C4-2B (cell line): ENCODE measurements around the gene RBM8A.

Source experiments
- H3K27ac ChIP-seq: fragments of 450-650 bp; 2 replicates; pipeline ENCODE4 v1.5.1; 2017
- CTCF ChIP-seq: fragments of 450-650 bp; conservative IDR thresholded peaks from 2 replicates; pipeline ENCODE4 v1.5.1; 2017; ENCODE audit warnings: mild to moderate bottlenecking
- ZFX ChIP-seq: fragments of 450-650 bp; IDR thresholded peaks from 2 replicates; pipeline ENCODE4 v1.6.1; 2017

Gene RBM8A

GRCh38 chr1:145964328-145965118 is 37.2 kb upstream of the RBM8A start, which contains the start of the genes ANKRD34A and POLR3GL:
Gene ANKRD34A, minus strand, starts transcription at chr1:145964575. Its CDS starts 2,816 bp downstream, at chr1:145961759.
Gene POLR3GL, plus strand, starts transcription at chr1:145964690. Its CDS starts 10,176 bp downstream, at chr1:145974866.
- peak within 1 kb of the TSS; percentile 64 for H3K27ac ChIP-seq
- TF ChIP-seq ZFX (no peak), CTCF (no peak)

GRCh38 chr1:145963265-145964019 is 36.2 kb upstream of the RBM8A start:
- no peak for TF ChIP-seq CTCF
- no peak for TF ChIP-seq ZFX
- H3K27ac ChIP-seq: peak overlapping the region; percentile 64

GRCh38 chr1:145962157-145963102 is 35.1 kb upstream of the RBM8A start:
- no peak overlapping the region for H3K27ac ChIP-seq
- TF ChIP-seq ZFX: no peak
- no peak for TF ChIP-seq CTCF

GRCh38 chr1:145961425-145962156 is 34.3 kb upstream of the RBM8A start:
- no peak overlapping the region for H3K27ac ChIP-seq
- TF ChIP-seq ZFX (no peak), CTCF (no peak)

- H3K27ac ChIP-seq: no peak overlapping the region
- TF ChIP-seq ZFX (no peak), CTCF (no peak)
Measured at GRCh38 chr1:145961109-145961424, 33.8 kb upstream of the RBM8A start.

- no peak for TF ChIP-seq ZFX
- TF ChIP-seq CTCF: no peak
- no peak overlapping the region for H3K27ac ChIP-seq
Measured at GRCh38 chr1:145960468-145961108, 33.3 kb upstream of the RBM8A start.
